ENCODE measurements around the gene AATF.
A peak's percentile ranks its signal among the peaks of the same experiment; 100 is the strongest.

AATF gene

GRCh38 chr17:36989173-36989572 lies 40.4 kb downstream of the AATF start:
- no peak for DNase-seq

GRCh38 chr17:36992701-36993100 lies 43.9 kb downstream of the AATF start:
- no peak for DNase-seq

- no peak for DNase-seq
These were observed 44.5 kb downstream of the AATF start for GRCh38 chr17:36993227-36993626.

GRCh38 chr17:36994438-36994837 lies 45.7 kb downstream of the AATF start:
- DNase-seq, result no peak

GRCh38 chr17:36999471-36999870 lies 50.7 kb downstream of the AATF start:
- no peak for DNase-seq

GRCh38 chr17:37016780-37017179 lies 68.0 kb downstream of the AATF start:
- DNase-seq, result no peak

- no peak for DNase-seq
These were observed 68.7 kb downstream of the AATF start for GRCh38 chr17:37017404-37017803.

GRCh38 chr17:37019117-37019740 lies 70.5 kb downstream of the AATF start:
- no peak for DNase-seq

- no peak for DNase-seq
These were observed 71.0 kb downstream of the AATF start for GRCh38 chr17:37019741-37020129.

- no peak for DNase-seq
These were observed 75.5 kb downstream of the AATF start for GRCh38 chr17:37024181-37024637.

GRCh38 chr17:37025238-37025637 lies 76.5 kb downstream of the AATF start:
- no peak for DNase-seq

GRCh38 chr17:37025847-37026530 lies 77.2 kb downstream of the AATF start:
- DNase-seq, result no peak

- DNase-seq, result no peak
These were observed 77.7 kb downstream of the AATF start for GRCh38 chr17:37026531-37026869.

- no peak for DNase-seq
These were observed 79.3 kb downstream of the AATF start for GRCh38 chr17:37028040-37028439.

- DNase-seq, result no peak
These were observed 82.8 kb downstream of the AATF start for GRCh38 chr17:37031493-37032083.

GRCh38 chr17:37037590-37038155 lies 88.9 kb downstream of the AATF start:
- DNase-seq, result no peak

GRCh38 chr17:37039269-37039668 lies 90.5 kb downstream of the AATF start:
- DNase-seq, result no peak

GRCh38 chr17:37041932-37042331 lies 93.2 kb downstream of the AATF start:
- DNase-seq, result no peak

GRCh38 chr17:37043201-37043600 lies 94.4 kb downstream of the AATF start:
- DNase-seq, result no peak

GRCh38 chr17:37045351-37045922 lies 96.7 kb downstream of the AATF start:
- DNase-seq, result no peak

- peak; percentile 62 for DNase-seq
These were observed 98.9 kb downstream of the AATF start for GRCh38 chr17:37047631-37048104.

GRCh38 chr17:37048811-37049210 lies 100.1 kb downstream of the AATF start:
- DNase-seq, result no peak

- no peak for DNase-seq
These were observed 102.2 kb downstream of the AATF start for GRCh38 chr17:37050920-37051319.

- no peak for DNase-seq
These were observed 102.6 kb downstream of the AATF start for GRCh38 chr17:37051381-37051780.
